HG03457 (cell line): ENCODE results near the gene PREX1.
"Not testable (repeated sequence)": the region's sequence is repeated elsewhere in the genome, so short reads cannot be mapped to it uniquely, and the experiment has no call there.

Source experiments
- ATAC-seq: cut with Tn5 transposase; IDR thresholded peaks from one replicate; pipeline ENCODE4 v1.9.1; 2021; ENCODE audit warnings: moderate number of reproducible peaks; ENCODE audit not compliant: unreplicated experiment

PREX1 gene, protein sequence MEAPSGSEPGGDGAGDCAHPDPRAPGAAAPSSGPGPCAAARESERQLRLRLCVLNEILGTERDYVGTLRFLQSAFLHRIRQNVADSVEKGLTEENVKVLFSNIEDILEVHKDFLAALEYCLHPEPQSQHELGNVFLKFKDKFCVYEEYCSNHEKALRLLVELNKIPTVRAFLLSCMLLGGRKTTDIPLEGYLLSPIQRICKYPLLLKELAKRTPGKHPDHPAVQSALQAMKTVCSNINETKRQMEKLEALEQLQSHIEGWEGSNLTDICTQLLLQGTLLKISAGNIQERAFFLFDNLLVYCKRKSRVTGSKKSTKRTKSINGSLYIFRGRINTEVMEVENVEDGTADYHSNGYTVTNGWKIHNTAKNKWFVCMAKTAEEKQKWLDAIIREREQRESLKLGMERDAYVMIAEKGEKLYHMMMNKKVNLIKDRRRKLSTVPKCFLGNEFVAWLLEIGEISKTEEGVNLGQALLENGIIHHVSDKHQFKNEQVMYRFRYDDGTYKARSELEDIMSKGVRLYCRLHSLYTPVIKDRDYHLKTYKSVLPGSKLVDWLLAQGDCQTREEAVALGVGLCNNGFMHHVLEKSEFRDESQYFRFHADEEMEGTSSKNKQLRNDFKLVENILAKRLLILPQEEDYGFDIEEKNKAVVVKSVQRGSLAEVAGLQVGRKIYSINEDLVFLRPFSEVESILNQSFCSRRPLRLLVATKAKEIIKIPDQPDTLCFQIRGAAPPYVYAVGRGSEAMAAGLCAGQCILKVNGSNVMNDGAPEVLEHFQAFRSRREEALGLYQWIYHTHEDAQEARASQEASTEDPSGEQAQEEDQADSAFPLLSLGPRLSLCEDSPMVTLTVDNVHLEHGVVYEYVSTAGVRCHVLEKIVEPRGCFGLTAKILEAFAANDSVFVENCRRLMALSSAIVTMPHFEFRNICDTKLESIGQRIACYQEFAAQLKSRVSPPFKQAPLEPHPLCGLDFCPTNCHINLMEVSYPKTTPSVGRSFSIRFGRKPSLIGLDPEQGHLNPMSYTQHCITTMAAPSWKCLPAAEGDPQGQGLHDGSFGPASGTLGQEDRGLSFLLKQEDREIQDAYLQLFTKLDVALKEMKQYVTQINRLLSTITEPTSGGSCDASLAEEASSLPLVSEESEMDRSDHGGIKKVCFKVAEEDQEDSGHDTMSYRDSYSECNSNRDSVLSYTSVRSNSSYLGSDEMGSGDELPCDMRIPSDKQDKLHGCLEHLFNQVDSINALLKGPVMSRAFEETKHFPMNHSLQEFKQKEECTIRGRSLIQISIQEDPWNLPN (N-terminal part only)

DNA sequence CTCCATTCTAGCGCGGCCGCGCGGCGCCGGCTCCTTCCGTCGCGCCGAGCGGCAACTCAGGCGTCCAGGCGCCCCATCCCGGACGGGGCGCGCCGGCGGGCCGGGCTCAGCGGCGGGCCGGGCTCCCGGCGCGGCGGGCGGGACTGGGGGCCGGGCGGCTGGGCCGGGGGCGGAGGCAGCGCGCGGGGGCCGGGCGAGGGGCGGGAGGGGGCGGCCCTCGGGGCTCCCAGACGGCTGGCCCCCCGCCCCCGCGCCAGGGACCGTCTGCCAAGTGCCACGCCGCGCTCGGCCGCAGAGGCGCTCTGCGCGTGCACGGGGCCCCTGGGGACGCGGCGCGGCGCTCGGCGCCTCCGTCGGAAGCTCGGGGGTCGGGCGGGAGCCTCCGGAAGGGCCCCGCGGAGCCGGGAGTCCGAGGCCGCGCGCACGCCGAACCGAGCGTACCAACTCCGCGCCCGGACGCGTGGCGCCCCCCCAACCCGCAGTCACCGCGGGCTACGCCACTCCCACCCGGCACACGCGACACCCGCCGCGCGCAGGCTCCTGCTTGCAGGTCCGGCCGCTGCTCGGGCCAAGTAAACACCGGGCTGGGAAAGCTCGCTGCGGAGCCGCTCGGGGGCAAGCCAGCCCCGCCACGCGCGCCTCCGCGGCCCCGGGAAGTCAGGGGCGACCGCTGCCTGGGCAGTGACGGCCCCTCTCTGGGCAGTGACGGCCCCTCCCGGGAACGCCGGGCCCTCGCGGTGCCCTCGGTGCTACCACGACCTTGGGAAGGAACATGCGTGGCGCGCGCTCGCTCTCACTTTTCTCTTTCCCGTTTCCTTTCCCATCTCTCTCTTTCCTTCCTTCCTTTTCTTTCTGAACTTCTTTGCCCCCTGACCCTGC lies at the start of gene PREX1:
PREX1 (minus strand) TSS at position 145 of the 879 bp plus-strand sequence; CDS start at position 6, 139 bp downstream.
- ATAC-seq, result no peak

DNA sequence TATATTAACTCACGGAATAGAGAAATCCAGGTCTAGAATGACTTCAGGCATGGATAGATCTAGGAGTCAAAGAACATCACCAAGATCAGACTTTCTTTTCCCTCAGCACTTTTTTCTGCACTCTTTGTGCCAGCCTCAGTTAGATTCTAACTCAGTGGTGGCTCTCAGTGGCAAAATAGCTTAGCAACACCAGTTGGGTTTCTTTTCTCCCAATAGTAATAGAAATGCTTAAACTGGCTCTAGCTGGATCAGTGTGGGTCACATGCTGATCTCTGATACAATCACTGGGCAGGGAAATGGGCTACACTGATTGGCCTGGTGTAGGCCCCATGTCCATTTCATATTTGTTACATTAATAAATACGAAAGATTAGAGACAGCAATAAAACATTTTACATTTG lies 49.5 kb upstream of the PREX1 start:
- ATAC-seq, result no peak

DNA sequence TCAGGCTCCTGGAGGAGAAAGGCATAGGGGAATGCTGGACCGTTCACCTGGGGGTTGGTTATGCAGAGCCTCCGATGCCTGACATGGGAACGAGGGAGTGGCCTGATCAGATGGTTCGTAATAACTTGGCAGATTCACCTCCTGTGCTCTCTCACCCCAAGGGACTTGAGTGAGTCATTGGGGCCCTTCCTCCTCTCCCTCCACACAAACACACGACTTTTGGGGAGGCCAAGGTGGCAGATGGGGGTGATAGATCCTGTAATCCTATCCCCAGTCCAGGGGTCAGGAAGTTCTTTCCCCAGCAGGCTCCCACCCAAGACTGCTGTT lies 48.1 kb upstream of the PREX1 start:
- no peak for ATAC-seq

DNA sequence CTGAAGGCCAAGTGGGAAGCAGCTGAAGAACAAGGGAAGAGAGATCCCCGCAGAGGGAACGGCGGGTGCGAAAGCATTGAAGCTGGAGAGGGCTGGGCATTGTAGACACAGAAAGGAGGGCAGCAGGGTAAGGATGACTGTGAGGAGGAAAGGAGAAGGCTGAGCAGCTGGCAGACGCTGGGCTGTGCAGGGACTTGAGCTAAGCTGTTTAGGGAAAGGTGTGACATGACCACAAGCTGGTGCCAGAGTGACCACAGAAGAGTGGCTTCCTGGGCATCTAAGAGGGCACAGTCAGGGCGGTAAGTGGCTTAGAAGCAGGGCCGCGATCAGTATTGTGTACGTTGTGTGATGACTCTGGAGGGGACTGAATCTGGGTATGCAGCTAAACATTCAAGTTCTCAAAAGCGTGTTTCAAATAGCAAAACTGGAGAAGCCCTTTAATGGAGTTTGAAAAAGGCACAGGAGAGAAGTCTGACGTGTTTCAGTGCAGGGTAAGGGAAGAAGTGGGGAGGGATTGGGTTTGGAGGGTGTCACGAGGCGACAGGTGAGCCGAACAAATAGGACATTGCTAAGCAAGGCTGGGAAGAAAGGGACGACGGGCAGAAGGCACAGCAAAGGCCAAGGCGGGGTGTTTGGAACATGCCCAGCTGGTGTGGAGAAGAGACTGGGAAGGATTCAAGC lies 47.6 kb upstream of the PREX1 start:
- ATAC-seq, result no peak

DNA sequence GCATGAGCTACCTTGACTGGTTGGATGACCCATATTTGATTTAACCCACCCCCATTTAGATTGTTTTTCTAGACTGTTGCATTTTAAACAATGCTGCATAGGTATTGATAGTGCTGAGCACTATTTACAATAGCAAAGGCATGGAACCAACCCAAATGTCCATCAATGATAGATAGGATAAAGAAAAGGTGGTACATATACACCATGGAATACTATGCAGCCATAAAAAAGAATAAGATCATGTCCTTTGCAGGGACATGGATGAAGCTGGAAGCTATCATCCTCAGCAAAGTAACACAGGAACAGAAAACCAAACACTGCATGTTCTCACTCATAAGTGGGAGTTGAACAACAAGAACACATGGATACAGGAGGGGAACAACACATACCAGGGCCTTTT lies 41.6 kb upstream of the PREX1 start:
- ATAC-seq, result not testable (repeated sequence)

DNA sequence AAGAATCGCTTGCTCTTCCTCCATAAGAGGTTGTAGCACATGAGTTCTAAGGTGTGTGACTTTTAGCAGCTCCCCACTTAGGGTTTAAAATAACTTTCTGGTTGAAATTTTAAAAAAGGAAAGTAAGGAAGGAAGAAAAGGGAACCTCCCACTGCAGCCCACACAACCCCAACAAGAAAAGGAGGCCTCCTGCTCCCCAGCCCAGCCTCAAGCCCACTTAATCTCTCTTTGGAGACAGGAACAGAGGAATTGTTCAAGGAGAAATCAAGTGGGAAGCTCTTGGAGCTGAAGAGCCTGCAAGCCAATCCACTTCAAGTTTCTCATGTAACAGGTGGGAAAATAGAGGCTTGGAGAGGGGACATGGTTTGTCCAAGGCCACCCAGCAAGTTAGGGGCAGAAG lies 39.1 kb upstream of the PREX1 start:
- ATAC-seq, result no peak

DNA sequence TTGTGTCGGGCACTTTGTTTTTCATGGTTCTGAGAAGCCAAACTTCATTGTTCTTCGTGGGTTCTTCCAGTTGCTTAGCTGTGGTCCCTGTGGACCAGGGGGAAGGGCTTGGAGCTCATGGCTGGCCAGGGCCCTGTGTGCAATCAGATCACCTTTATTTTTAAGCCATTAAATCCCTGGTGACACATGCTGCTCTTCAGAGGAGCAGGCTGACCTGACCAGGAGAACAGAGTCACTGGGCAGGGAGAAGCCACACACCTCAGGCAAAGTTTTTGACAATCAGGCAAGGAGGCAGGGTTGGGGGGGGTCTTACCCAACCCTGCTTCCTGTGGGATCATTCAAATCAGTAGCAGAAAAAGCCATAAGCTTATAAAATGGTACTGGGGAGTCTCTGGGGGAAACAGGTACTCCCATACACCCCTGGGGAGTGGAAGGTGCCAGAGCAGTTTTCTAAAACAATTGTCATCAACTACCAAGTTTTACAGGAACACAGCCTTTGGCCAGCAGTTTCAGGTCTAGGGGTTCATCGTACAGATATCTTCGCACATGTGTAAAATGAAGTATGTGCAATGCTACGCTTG lies 37.0 kb upstream of the PREX1 start:
- no peak for ATAC-seq

DNA sequence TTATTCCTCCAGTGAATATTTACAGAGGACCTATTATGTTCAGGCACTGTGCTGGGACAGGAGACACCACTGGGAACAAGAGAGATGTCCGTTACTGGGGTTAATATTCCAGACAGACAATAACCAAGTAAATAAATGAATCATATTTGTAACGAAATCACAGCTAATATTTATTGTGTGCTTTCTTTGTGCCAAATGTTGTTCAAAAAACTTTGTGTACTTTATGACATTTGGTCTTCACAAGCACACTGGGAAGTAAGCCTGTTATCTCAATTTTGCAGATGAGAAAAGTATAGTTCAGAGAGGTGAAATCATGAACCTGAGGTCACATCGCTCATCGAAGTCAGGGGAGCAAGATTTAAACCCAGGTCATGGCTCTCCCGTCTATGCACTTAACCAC lies 36.5 kb upstream of the PREX1 start:
- ATAC-seq, result no peak

DNA sequence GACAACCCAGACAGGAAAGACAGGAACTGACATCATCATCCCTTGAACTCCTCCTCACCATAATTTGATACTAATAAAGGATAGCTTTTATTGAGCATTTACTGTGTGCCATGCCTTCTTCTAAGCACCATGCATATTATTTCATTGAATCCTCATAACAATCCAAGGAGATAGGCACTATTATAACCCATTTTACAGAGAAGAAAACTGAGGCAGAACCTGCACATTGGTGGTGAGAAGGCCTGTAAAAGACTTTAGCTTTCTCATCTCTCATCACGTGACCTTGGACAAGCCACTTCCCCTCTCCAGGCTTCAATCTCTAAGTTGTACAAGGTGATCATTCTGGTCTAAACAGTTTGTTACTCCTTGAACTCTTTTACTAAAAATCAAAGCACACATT lies 34.5 kb upstream of the PREX1 start:
- ATAC-seq, result no peak

DNA sequence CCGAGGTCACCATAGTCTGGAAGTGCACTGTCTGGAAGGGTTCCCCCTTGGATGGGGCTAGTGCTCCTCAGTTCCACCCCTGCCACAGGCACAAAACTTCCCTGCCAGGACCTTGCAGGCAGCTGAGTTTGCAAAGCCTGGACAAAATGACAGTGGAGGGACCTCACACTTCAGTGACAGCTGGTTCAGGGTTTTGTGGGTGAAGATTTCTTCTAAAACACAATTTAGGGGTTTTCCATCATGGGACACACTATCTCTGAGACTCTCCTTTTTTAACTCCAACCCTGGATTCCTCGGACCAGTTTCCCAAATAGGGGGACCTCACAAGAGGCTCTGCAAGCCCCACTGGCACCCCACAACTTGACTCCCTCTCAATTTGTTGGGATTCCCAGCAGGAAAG lies 33.6 kb upstream of the PREX1 start:
- ATAC-seq, result no peak

DNA sequence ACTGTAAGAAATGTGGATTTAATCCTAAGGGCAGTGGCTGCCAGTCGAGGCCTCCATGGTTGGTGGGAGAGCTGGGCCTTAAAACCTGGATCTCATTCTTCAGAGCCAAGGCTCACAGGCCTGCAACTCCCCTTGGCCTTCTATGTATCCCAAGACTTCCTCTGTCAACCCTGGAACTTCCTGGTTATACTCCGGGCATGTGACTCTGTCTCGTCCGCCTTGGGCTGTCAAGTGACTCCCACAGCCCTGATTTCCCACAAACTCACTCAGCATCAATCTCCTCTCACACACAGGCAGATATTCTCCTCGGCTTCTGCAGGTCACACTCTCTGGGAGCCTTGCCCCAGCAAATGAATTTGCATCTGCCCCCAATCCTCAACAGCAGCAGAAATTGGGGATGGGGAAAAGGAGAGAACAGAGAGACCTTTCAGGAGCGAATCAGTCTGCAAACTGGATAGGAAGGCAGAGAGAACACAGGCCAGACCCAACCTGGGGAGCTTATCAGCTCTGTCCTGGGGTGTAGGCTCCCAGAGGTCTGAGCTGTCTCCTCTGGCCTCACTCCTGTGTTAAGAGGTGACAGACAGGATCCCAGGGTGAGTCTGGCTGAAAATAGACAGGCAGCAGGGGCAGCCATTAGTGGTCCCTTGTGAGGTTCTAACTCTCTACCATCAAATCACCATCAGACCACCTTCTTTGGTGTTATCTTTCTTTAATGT lies 30.4 kb upstream of the PREX1 start:
- no peak for ATAC-seq

DNA sequence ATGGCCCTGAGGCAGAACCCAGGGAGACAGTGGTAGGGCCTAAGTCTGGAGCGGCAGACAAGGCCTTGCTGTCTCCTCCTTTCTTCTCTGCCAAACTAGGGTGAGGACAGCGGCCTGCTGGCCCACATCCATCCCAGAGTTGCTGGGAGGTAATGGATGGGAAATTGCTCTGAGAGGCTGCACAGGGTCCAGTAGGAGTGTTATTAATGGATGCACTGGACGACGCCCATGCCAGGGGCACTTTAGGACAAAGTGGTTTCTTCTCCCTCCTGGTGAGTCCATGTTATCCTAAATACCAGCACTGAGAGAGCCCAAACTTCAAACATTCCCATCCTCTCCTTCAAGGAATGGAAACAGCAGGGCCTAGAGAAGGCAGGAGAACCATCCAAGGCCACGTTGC lies 28.3 kb upstream of the PREX1 start:
- no peak for ATAC-seq

DNA sequence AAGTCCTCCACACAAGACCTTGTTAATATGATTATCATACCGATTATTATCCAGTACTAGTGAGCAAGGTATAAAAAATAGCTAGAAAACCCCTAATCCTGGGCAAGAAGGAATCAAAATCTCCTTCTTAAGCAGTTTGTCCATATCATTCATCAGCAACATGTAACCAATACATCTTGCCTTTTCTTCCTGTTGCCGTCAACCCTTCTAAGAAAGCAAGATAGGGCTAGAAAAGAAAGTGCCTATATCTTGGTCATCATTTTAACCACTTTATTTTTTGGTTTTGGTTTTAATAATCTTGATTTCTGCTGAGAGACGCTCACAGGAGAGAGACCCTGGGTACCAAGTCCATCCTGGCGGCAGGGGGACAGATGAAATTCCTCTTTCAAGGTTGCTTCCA lies 27.2 kb upstream of the PREX1 start:
- ATAC-seq, result no peak

DNA sequence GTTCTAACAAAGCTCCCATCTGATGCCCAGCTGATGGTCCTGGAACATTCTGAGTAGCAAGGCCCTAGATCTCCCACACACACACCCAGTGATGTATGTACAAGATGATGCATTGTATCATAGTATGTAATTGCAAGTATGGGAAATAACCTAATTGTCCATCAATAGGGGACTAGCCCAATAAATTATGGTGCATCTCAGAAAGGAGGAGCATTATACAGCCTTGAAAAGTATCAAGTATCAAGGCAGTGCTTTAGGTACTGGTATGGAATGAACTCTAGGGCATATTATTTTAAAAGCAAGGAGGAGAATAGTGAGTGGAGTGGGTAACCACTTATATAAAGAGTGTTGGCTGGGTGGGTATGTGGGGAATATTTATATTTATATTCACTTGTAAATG lies 24.8 kb upstream of the PREX1 start:
- ATAC-seq, result no peak

DNA sequence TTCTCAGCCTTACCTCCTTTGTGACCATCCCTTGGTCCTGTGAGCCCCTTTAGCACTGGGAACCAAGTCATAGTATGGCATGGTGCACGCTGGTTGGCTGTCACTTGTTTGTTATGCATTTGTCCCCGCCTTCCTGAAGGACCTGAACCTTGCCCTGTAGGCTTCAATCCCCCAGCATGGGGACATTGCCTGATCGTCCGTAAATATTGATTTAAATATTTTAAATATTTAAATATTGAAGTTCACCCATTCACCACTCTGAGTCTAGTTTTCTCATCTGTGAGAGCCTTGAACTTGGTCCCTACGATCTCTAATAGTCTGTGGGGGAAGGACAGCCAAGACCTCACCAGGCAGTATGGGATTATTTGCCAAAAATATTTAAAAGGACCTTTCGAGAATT lies 23.8 kb upstream of the PREX1 start:
- no peak for ATAC-seq

DNA sequence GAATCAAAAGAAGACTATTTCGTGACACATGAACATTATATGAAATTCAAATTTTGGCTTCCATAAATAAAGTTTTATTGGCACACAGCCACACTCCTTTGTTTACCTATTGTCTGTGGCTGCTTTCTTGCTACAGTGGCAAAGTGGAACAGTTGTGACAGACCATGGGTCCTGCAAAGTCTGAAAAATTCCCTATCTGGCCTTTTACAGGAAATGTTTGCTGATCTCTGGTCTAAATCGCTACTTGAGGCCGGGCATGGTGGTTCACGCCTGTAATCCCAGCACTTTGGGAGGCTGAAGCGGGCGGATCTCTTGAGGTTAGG lies 23.1 kb upstream of the PREX1 start:
- ATAC-seq, result no peak

DNA sequence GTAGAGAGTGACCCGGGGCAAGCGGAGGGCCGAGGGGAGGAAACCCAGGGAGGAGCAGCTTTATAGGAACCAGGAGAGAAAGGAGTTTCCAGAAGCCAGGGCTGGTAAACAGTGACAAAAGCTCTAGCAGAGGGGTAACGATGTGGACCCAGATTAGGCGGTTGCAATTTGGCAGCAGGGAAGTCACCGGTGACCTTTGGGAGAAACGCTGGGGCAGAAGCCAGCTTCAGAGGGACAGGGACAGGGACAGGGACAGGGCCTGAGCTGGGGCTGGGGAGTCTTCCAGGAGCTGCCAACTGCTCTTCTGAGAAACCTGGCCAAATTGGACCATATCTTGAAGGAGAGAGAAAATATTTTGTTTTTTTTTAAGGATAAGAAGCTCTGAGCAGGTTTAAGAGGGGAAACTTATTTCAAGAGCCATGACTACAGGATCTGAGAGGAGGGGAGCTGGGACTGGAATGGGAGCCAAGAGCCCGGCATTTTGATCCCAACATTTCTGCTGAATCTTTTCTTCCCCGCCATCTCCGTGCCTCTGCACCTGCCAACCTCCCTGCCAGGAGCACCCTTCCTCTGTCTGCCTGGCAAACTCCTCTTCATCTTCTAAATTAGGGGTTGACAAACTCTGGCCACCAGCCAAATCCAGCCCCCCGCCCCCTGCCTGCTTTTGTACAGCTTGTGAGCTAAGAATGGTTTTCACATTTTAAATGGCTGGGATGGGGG lies 22.6 kb upstream of the PREX1 start:
- ATAC-seq, result no peak

DNA sequence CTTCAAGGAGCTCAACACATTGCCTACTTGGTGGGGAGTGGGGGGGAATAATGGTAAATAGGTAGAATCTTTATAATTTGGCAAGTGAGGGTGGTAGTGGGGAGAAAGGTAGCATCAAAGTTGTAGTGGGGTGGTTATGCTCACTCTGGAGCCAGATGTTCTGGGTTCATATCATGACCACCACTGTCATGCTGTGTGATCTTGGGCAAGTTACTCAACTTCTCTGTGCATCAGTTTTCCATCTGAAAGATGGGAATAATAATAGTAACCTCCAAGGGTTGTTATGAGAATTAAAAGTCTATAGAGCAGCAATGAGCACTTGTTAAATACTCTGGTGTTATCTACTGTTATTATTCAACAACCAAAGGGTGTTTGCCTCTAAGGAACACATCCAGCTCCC lies 22.0 kb upstream of the PREX1 start:
- no peak for ATAC-seq
